Esophagus (tissue), 2 donors: ENCODE data around the gene OR1C1. TPM values are rescaled to one million over a fixed set of nuclear protein-coding genes. Genes with fewer than 3 reads are reported as not detected.
"Not testable (repeated sequence)": the region's sequence is repeated elsewhere in the genome, so short reads cannot be mapped to it uniquely, and the experiment has no call there.

Source experiments
- H3K27ac ChIP-seq, 2 donors: one replicate each; pipeline ENCODE4 v1.5.1; 2013; ENCODE audit warnings: low read depth in 2 of 2, mild to moderate bottlenecking in 2 of 2, inconsistent platforms in 1 of 2, low read length in 1 of 2, moderate library complexity in 1 of 2
- H3K27me3 ChIP-seq, 2 donors: one replicate each; pipeline ENCODE4 v1.6.1; 2013; ENCODE audit warnings: low read length in 2 of 2, control low read depth in 1 of 2, mild to moderate bottlenecking in 1 of 2; ENCODE audit not compliant: insufficient read depth in 2 of 2, control insufficient read depth in 1 of 2
- H3K36me3 ChIP-seq, 2 donors: one replicate each; pipeline ENCODE4 v1.6.1; 2013; ENCODE audit warnings: low read length in 1 of 2; ENCODE audit not compliant: control insufficient read depth in 2 of 2, insufficient read depth in 2 of 2
- H3K4me1 ChIP-seq, 2 donors: one replicate each; pipeline ENCODE4 v1.6.1; 2013; ENCODE audit warnings: low read length in 1 of 2; ENCODE audit not compliant: control insufficient read depth in 2 of 2, insufficient read depth in 2 of 2
- H3K4me3 ChIP-seq, 2 donors: one replicate each; pipeline ENCODE4 v1.5.1; 2013; ENCODE audit warnings: low read length in 2 of 2, mild to moderate bottlenecking in 2 of 2, low read depth in 1 of 2, moderate library complexity in 1 of 2
- H3K9me3 ChIP-seq, 2 donors: one replicate each; pipeline ENCODE4 v1.6.1; 2013; ENCODE audit warnings: mild to moderate bottlenecking in 2 of 2, low read depth in 1 of 2, low read length in 1 of 2, moderate library complexity in 1 of 2; ENCODE audit not compliant: control insufficient read depth in 2 of 2, insufficient read depth in 1 of 2
- WGBS, 2 donors: extraction: QIAGEN DNeasy Blood & Tissue Kit; methylation state at CpG; one replicate each; pipeline ENCODE4 v1.1.7; 2013; 5-methylcytosine and 5-hydroxymethylcytosine counted together
- polyA plus RNA-seq, 2 donors: library from polyadenylated mRNA; stranded (reverse); fragments of 200-250 nt; gene quantifications; one replicate each; pipeline ENCODE4 v1.2.3, GENCODE V29; 2013
- donor health status: healthy with polysubstance abuse.
- donor health status: Bipolar disorder and iron deficiency.

OR1C1 gene
- polyA plus RNA-seq, 2 donors, result not detected

DNA sequence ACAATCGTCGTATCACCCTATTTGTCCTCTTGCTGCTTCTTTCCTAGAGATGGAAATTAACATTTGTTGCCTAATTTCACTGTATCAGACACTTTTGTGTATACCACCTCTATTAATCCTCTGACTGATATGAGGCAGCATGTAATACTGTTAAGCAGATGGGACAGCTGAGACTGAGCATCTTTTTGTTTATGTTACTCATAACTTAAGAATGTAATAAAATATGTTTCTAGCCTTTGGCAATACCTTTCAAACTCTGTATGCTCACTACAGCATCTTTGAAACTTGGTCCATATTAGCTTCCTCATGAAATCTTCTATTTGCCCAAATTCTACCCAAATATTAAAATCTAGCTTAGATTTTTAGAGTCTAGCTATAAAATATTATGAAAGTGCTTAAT lies 19.6 kb downstream of the OR1C1 start:
- Histone ChIP-seq H3K27ac (no peak overlapping the region), H3K36me3 (no peaks in the 10 kb centered on the region), H3K9me3 (peaks cover 0 to 2% of the 10 kb centered on the region in 2 donors), H3K27me3 (no peaks in the 10 kb centered on the region), H3K4me1 (no peaks in the 10 kb centered on the region), H3K4me3 (no peak overlapping the region)
- WGBS, 2 donors, result 79 to 91% methylated on average over 2 of the region's 2 CpGs

DNA sequence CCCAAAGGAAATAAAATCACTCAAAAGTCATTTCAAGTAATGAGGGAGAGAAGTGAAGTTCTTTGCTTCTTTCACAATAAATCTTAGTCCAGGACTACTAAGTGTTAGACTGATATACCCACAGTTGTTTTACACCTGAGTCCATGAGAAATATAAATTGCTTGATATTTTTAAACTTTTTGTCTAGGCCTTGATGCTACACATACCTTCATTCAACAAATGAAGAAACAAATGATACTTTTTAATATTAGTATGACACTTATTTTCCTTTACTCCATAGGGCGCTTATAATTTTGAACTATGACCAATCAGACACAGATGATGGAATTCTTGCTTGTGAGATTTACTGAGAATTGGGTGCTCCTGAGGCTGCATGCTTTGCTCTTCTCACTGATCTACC lies 22.0 kb downstream of the OR1C1 start, which contains the start of gene OR14K1:
OR14K1 (plus strand) TSS at position 301 of the 400 bp plus-strand sequence; CDS start at position 301, 0 bp downstream.
- peaks cover 2% of the 10 kb centered on the region in 2 donors for H3K9me3 ChIP-seq
- H3K4me1 ChIP-seq, result no peaks in the 10 kb centered on the region
- no peak within 1 kb of the TSS for H3K4me3 ChIP-seq
- H3K36me3 ChIP-seq, result no peaks in the 10 kb centered on the region
- H3K27ac ChIP-seq, result no peak within 1 kb of the TSS
- 94 to 98% methylated on average over 1 of the region's 1 CpG for WGBS, 2 donors
- no peaks in the 10 kb centered on the region for H3K27me3 ChIP-seq

DNA sequence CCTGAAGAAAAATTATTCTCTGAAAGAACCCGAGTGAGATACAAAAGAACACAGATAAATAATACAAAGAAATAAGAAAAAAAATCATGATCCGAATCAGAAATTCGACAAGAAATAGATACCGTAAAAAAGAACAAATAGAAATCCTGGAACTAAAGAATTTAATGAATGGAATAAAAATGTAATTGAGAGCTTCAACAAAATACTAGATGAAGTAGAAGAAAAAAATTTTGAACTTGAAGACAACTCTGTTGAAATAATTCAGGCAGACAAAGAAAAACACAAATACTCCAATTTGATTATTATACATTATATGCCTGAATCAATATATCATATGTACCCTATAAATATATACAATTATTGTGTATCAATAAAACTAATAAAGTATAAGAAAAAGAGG lies 39.1 kb downstream of the OR1C1 start:
- peaks cover 0 to 5% of the 10 kb centered on the region in 2 donors for H3K9me3 ChIP-seq
- H3K4me3 ChIP-seq, result no peak overlapping the region
- H3K36me3 ChIP-seq, result no peaks in the 10 kb centered on the region
- no peak overlapping the region for H3K27ac ChIP-seq
- no peaks in the 10 kb centered on the region for H3K27me3 ChIP-seq
- H3K4me1 ChIP-seq, result no peaks in the 10 kb centered on the region
- 90 to 92% methylated on average over 4 of the region's 4 CpGs for WGBS, 2 donors

DNA sequence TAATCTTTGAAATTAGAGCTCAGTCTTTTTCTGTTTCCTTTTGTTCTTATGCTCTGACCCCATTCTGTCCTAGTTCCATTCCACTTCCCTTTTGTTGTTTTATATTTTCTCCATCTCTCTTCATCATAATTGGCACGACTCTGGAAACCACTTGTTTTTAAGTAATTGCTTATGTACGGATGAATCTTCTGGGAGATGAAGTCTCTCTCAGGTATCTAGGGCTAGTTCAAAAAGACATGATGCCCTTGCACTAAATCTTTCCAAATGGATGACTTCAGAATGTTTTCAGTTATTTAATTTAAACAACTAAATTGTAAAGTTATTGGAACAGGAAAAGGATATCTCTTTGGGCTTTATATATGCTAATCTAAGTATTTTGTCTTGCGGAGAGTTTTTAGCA lies 43.8 kb downstream of the OR1C1 start, which contains the start of gene OR6F1:
OR6F1 (minus strand) TSS at position 101 of the 400 bp plus-strand sequence. CDS start 3,891 bp downstream, outside the sequence.
- Histone ChIP-seq H3K27me3 (no peaks in the 10 kb centered on the region), H3K36me3 (no peaks in the 10 kb centered on the region), H3K9me3 (peaks cover 0 to 9% of the 10 kb centered on the region in 2 donors), H3K4me3 (no peak within 1 kb of the TSS), H3K27ac (no peak within 1 kb of the TSS), H3K4me1 (no peaks in the 10 kb centered on the region)
- 85 to 86% methylated on average over 3 of the region's 3 CpGs for WGBS, 2 donors

DNA sequence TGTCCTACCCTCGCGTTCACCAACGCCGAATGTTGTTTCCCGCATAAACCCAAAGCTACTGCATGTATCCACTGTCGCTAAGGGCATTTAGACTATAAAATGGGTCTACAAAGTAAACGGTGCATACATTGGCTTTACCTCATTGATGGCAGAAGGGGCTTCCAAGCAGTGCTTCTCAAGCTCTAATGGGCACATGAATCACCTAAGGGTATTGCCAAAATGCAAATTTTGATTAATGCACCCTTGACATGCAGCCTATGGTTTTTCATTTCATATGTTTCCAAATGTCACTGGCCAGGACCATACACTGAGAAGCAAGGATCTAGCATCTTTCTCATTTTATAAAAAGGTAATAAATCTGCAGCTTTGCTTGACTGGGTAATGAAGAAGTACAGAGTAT lies 46.6 kb downstream of the OR1C1 start:
- H3K27ac ChIP-seq, result no peak overlapping the region
- 86 to 92% methylated on average over 7 of the region's 7 CpGs for WGBS, 2 donors
- H3K4me3 ChIP-seq, result no peak overlapping the region
- H3K9me3 ChIP-seq, result peaks cover 0 to 4% of the 10 kb centered on the region in 2 donors
- no peaks in the 10 kb centered on the region for H3K36me3 ChIP-seq
- H3K4me1 ChIP-seq, result no peaks in the 10 kb centered on the region
- H3K27me3 ChIP-seq, result no peaks in the 10 kb centered on the region

DNA sequence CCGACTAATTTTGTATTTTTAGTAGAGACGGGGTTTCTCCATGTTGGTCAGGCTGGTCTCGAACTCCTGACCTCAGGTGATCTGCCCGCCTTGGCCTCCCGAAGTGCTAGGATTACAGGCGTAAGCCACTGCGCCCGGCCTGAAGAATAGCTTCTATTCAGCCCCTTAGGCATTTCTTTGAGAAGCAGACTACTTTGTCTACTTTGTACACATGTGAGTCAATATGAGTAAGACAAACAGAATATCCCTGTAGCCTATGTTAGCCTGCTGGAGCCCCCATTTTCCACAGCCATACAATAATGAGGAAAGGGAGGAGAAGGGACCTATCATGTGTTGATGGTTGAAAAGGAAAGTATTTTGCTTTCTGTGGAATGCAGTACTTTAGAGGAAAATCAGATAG lies 49.7 kb downstream of the OR1C1 start:
- H3K36me3 ChIP-seq, H3K4me1 ChIP-seq, H3K27ac ChIP-seq, H3K27me3 ChIP-seq, H3K4me3 ChIP-seq: not testable (repeated sequence)
- H3K9me3 ChIP-seq, result peaks cover 2 to 10% of the 10 kb centered on the region in 2 donors
- 83 to 84% methylated on average over 8 of the region's 8 CpGs for WGBS, 2 donors

Other genes with a start within 250 kb of the OR1C1 start
- not detected for gene OR2C3, start 224.1 kb downstream of the OR1C1 start, polyA plus RNA-seq
- gene GCSAML, start 211.4 kb downstream of the OR1C1 start, polyA plus RNA-seq, result under 1 TPM; 0.06 TPM
- not detected for gene OR2G2, start 172.2 kb downstream of the OR1C1 start, polyA plus RNA-seq
- not detected for gene OR2G3, start 155.0 kb downstream of the OR1C1 start, polyA plus RNA-seq
- gene OR13G1, start 80.8 kb downstream of the OR1C1 start, polyA plus RNA-seq, result not detected
- gene OR6F1, start 43.9 kb downstream of the OR1C1 start, polyA plus RNA-seq, result not detected
- not detected for gene OR14K1, start 21.9 kb downstream of the OR1C1 start, polyA plus RNA-seq
- gene OR14A2, start 12.4 kb downstream of the OR1C1 start, polyA plus RNA-seq, result not detected
- not detected for gene OR14A16, start 63.6 kb upstream of the OR1C1 start, polyA plus RNA-seq
- not detected for gene OR11L1, start 81.3 kb upstream of the OR1C1 start, polyA plus RNA-seq
- gene TRIM58, start 96.6 kb upstream of the OR1C1 start, polyA plus RNA-seq, result under 1 TPM in 1 of 2 donors, not detected in 1; 0.15 TPM
- gene OR2W3, start 135.0 kb upstream of the OR1C1 start, polyA plus RNA-seq, result under 1 TPM in 1 of 2 donors, not detected in 1; 0.12 TPM
- gene OR2T8, start 159.7 kb upstream of the OR1C1 start, polyA plus RNA-seq, result not detected
- not detected for gene OR2AJ1, start 164.3 kb upstream of the OR1C1 start, polyA plus RNA-seq
- not detected for gene OR2L8, start 188.3 kb upstream of the OR1C1 start, polyA plus RNA-seq
- not detected for gene OR2AK2, start 204.7 kb upstream of the OR1C1 start, polyA plus RNA-seq